NCI-H524 treated with DMSO at 0.1 percent for 48 hours (cell line): ENCODE results near the gene ZBTB34.
"Not testable (repeated sequence)": the region's sequence is repeated elsewhere in the genome, so short reads cannot be mapped to it uniquely, and the experiment has no call there.

ENCODE experiments used
- DNase-seq: peaks from one replicate; lab custom pipeline; 2025; lab: John Stamatoyannopoulos, UW

The ZBTB34 gene, protein sequence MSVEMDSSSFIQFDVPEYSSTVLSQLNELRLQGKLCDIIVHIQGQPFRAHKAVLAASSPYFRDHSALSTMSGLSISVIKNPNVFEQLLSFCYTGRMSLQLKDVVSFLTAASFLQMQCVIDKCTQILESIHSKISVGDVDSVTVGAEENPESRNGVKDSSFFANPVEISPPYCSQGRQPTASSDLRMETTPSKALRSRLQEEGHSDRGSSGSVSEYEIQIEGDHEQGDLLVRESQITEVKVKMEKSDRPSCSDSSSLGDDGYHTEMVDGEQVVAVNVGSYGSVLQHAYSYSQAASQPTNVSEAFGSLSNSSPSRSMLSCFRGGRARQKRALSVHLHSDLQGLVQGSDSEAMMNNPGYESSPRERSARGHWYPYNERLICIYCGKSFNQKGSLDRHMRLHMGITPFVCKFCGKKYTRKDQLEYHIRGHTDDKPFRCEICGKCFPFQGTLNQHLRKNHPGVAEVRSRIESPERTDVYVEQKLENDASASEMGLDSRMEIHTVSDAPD

DNA sequence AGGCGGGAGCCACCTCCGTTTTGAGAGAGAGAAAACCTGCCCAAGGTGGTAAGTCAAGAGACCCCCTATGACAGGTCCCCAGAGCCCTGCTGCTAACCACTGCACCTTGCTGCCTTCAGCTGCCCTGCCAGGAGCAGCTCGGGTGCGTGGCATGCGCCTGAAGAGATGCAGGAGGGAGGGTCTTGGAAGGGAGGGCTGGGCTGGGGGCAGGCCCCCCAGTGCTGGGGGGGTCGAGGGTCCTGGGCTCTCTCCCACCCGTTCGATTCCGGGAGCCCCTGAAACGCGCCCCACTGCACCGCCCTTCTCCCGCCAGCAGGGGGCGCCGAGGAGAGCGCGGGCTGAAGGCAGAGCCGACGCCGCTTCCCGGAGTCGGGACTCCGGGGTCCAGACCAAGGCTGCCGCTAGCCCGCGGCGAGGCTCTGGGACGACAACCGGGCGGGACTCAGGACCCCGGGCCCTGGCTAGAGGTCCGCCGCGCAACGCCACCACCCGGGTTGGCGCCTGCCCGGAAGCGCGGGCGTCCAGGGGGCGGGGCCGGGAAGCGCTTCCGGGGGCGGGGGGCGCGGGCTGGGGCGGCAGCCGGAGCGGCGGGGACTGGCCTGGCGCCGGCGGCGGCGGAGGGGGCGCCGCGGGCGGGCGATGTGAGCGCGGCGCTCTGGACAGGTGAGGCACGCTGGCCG, at the start of gene ZBTB34:
ZBTB34 (plus strand) TSS at position 563 of the 680 bp plus-strand sequence. CDS start 18,761 bp downstream, outside the sequence.
- DNase-seq, result no peak

DNA sequence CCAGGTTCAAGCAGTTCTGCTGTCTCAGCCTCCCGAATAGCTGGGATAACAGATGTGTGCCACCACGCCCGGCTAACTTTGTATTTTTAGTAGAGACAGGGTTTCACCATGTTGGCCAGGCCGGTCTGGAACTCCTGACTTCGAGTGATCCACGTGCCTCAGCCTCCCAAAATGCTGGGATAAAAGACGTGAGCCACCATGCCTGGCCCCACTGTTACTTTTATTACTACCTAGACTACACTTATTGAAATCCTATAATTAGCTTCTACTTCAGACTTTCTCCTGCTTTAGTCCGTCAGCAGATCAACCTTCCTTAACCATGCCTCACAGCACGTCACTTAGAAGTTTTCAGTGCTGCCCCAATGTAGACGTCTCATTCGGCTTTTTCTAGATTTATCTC, 47.4 kb upstream of the ZBTB34 start:
- no peak for DNase-seq

DNA sequence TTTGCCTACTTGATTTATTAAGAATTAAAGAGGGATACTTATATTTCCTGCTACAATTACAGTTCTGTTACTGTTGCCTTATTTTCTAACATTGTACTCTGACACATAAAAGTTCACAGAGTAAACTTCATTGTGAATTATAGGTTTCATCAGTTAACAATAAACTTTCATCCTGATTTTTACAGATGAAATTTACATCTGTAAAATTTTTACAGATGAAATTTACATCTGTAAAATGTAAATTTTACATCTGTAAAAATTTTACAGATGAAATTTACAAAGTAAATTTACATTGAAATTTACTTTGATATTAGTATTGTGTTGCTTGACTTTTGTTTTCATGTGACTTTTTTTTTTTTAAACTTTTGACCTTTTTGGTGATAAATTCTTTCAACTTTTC, 46.3 kb upstream of the ZBTB34 start:
- DNase-seq, result no peak

DNA sequence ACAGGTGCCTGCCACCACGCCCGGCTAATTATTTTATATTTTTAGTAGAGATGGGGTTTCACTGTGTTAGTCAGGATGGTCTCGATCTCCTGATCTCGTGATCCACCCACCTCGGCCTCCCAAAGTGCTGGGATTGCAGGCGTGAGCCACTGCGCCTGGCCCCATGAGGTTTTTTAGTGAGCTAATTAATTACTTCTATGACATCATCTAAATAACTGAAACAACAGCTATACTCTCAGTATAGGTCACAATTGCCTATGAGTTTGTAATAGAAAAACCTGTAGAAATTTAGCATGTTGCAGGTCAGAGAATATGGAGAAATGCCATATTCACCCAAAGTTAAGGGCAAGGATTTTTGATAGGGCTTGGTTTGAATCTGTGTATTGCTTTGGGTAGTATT, 42.8 kb upstream of the ZBTB34 start:
- DNase-seq, result not testable (repeated sequence)

DNA sequence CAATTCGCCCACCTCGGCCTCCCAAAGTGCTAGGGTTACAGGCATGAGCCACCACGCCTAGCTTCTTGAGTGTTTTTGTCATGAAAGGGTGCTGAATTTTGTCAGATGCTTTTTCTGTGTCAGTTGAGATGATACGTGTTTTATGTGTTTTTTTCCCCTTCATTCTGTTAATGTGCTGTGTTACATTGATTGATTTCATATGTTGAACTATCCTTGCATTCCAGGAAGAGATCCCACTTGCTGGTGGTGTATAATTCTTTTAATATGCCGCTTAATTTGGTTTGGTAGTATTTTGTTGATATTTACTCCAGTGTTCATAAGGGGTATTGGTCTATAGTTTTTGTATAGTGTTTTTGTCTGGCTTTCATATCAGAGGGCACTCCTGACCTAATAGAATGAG, 42.0 kb upstream of the ZBTB34 start:
- no peak for DNase-seq

DNA sequence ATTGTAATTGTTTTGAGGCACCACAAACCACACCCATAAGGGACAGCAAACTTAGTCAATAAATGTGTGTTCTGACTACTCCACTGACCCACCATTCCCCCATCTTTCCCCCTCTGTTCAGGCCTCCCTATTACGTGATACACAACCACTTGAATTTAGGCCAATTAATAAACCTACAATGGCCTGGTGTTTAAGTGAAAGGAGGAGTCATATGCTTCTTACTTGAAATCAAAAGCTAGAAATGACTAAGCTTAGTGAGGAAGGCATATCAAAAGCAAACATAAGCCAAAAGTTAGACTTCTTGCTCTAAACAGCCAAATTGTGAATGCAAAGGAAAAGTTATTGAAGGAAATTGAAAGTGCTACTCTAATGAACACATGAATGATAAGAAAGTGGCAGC, 41.0 kb upstream of the ZBTB34 start:
- no peak for DNase-seq

DNA sequence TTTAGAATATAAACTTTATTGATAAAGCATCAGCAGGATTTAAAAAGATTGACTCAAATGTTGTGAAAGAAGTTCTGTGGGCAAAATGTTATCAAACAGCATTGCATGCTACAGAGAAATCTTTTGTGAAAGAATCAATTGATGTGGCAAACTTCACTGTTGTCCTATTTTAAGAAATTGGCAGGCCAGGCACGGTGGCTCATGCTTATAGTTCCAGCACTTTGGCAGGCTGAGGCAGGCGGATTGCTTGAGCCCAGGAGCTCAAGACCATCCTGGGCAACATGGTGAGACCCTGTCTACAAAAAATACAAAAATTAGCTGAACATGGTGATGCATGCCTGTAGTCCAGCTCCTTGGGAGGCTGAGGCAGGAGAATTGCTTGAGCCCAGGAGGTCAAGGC, 38.2 kb upstream of the ZBTB34 start:
- DNase-seq, result no peak

DNA sequence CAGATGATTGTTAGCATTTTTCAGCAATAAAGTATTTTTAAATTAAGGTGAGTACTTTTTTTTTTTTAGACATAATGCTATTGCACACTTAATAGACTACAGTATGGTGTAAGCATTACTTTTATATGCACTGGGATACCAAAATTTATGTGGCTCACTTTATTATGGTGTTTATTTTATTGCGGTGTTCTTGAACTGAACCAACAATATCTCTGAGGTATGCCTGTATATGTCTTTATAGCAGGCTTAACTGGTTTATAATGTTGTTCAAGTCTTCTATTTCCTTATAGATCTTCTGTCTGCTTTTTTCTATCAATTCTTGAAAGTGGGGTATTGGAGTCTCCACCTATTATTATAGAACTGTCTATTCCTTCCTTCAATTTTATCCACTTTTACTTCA, 37.6 kb upstream of the ZBTB34 start:
- no peak for DNase-seq

DNA sequence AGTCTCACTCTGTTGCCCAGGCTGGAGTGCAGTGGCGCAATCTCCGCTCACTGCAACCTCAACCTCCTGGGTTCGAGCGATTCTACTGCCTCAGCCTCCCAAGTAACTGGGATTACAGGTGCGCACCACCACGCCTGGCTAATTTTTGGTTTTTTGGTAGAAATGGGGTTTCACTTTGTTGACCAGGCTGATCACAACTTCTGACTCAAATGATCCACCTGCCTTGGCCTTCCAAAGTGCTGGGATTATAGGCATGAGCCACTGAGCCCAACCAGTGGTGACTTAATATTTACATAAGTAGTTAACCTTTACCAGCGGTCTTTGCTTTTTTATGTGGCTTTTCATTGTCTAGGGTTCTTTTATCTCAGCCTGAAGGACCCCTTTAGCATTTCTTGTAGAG, 36.4 kb upstream of the ZBTB34 start:
- not testable (repeated sequence) for DNase-seq

DNA sequence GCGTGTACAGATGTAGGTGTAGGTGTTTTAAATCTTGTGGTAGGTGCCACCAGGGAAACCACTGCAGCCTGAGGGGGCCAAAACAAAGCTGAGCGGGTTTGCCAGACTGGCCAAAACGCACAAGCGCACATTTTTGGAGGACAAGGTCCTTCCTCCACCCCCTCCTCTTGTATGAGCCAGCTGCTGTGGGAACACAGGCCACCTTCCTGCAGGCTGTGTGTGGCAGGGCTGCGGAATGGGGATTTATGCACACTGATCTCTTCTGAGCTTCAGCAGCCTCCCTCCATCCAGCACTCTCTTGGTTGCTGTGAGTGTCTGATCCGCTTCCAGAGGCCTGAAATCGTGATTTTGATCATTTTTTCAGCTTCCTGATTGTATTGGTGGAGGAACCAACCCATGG, 33.2 kb upstream of the ZBTB34 start:
- DNase-seq, result no peak

DNA sequence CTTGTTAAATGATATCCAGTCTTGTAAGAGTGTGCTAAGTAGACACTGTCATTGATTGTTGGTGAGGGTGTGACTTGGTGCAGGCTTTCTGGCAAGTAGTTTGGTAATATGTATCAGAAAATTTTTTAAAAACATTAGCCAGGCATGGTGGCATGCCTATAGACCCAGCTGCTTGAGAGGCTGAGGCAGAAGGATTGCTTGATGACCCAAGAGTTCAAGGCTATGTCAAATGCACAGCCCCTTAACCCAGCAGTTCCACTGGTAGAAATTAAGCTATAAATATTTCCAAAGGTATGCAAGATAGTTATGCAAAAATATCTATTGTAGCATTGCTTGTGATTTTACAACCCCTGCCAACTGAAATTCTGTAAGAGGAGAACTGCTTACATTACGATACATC, 31.4 kb upstream of the ZBTB34 start:
- DNase-seq, result no peak

DNA sequence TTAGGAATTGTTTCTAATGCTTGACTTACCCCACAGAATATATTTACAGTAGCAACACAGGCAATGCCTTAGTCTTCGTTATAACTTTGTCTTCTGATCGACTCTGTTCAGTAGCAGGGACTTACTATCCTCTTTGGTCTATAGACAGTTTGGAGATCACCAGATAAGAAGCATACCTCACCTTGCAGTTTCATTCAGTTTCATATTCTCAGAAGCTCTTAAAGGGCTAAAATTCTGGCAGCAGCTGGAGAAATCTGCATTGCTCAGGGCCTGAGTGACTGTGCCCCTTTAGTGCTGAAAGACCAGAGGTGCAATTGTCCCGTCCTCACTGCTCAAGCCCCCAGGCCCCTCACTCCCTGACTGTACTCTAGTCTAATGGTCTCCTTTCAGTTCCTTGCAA, 29.6 kb upstream of the ZBTB34 start:
- DNase-seq, result no peak

DNA sequence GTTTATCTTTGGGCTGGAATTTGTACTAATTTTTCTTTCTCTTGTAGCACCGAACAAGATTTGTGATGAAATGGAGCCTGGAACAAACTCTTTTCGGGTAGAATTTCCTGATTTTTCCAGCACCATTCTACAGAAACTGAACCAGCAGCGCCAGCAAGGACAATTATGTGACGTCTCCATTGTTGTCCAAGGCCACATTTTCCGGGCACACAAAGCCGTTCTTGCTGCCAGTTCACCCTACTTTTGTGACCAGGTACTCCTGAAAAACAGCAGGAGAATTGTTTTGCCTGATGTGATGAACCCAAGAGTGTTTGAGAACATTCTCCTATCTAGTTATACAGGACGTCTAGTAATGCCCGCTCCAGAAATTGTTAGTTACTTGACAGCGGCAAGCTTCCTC, 28.0 kb upstream of the ZBTB34 start:
- no peak for DNase-seq

DNA sequence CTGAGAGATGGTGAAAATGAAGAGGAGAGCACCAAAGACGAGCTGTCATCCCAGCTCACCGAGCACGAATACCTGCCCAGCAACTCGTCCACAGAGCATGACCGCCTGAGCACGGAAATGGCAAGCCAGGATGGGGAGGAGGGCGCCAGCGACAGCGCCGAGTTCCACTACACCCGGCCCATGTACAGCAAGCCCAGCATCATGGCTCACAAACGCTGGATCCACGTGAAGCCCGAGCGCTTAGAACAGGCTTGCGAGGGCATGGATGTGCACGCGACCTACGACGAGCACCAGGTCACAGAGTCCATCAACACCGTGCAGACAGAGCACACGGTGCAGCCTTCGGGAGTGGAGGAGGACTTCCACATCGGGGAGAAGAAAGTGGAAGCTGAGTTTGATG, 27.4 kb upstream of the ZBTB34 start:
- DNase-seq, result no peak

DNA sequence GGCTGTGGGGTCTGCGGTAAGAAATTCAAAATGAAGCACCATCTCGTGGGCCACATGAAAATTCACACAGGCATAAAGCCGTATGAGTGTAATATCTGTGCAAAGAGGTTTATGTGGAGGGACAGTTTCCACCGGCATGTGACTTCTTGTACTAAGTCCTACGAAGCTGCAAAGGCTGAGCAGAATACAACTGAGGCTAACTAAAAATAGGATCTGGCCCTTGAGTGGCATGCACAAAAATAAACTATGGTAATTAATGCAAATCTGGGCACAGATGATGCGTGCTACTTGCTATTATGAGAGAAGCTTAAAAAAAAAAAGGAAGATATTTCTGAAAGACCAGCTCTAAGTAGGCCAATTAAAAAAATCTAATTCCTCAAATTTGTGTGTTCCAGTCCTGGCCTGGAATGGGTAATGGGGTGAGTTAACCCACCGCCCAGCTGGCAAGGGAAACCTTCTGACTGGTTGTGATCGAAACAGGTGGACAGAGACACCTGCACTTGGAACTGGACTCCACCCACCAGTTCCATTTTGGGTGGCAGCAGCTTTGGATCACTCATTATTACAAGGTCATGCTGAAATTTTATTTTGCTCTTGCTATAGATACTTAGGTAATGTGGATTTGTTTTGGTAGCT, 26.6 kb upstream of the ZBTB34 start:
- DNase-seq, result no peak

DNA sequence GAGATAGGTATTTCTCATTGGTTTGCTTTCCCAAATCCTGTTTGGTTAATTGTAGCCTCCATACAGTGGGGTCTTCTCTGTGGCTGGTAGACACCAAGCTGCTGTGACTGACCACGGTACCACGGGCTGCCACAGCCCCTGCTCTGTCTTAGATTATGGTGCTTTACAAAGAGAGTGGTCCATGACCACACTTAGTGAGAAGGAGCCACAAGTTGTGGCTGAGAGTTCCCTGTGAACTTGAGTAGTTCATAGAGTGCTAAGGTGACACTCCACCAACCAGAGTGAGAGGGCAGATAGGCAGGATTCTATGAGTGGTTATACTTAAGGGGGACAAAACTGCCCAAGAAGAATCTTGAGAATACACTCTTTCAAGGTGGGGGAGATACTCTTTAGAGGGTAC, 25.8 kb upstream of the ZBTB34 start:
- no peak for DNase-seq

DNA sequence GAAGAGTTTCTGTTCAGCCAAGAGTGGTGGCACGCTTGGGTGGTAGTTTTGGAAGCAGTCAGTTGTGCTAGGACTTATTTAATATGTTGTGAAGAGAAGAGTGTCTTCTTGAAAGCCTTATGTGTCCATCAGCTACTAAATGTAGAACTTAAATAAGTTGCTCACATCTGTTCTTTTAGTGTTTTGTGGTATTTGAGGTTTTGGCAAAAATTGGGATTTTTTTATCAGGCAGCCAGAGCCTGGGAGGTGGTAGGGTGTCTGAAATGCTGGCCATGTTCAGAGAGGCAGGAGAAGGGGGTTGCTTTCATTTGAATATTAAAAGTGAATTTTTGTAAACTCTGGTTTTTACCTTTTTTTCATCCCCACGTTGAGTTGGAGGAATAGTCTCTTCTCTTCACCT, 24.2 kb upstream of the ZBTB34 start:
- no peak for DNase-seq

DNA sequence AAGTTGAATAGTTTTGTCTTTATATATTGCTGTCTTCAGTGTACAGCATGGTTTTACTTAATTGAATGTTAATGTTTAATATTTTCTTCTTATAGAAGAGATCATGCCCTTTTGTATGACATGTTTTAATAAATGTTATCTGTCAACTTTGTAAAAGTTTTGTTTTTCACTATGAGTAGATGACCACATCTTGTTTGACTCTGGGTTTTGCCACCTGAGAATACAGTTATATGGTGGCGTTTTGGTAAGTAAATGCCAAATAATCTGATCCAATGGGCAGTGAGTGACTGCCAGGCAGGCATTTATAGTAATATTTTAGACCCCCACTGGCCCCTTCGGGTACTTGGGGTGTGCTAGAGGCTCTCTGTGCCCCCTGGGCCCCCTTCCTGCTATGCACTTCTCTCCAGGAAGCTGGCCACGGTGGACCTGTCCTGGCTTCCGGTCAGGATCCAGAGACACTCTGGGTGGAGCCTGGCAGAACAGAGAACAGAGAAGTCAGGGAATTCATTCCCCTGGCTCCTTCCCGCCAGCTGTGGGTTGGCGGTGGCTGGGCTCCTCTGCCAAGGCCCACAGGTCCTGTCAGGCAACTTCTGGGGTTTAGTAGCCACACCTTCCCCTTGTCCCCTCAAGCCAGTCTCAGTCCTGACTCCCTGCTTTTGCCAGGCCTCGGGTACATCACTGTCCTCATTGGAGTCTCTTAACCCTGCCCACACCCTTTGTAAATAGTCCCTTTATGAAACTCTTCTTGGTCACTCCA, 22.2 kb upstream of the ZBTB34 start:
- no peak for DNase-seq

DNA sequence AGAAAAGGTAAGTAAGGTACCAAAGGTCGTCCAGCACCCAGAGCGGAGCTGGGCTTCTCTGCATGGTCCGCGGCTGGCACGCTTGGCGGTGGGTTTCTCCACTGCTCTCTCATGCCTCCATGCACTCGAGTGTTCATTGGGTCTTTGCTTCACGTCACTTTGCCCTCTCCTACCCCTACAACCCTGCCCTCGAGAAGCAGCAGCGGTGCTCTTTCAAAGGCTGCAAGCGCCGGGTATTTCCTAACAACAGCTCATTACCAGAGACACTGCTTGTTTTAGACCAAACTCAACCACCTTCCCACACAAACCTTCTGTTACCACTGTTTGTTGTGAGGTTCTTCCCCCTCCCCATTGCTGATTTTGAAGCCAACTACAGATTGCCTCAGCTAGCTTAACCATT, 21.5 kb upstream of the ZBTB34 start:
- DNase-seq, result no peak

DNA sequence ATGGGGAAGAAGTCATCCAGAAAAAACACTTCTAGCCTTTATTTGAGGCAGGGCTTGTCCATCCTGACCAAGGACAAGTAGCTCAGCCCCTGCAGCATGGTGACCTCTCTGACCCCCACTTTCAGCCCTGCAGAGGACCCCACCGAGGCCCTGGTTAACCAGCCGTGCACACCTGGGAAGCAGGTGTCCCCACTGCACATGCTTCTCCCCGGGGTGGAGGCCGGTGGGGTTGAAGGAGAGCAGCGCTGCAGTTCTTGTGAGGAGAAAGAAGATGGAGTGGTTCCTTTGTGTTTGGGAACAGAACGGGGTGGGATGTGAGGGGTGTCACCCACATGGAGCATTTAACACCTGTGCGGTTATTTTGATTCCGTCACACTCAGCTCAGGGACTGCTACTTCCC, 21.1 kb upstream of the ZBTB34 start:
- no peak for DNase-seq

DNA sequence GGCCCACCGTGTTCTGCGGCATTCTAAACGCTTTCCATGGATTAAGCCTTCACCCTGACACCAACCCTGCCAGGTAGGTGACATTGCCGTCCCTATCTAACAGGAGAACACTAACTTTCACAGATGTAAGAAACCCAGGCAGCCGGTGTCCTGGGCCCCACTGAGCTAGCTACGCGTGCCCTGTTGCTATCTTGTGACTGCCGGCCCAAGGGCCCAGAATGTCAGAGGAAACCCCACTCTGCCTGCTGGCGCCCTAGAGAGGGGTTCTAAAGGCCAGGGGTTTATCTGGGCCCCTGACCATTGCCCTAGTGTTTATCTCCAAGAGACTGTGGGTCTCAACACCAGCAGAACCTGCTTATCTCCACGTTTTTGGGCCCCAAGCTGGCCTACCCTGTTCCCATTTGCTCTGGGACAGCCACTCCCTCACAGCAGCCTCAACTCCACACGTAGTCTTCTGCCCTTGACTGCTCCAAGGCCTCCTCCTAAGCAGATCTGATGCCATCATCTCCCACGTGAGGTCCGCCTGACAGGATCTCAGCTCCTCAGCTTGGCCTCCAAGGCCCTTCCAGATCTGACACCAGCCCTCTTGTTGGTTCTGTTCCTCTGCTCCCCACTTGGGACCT, 18.1 kb upstream of the ZBTB34 start:
- DNase-seq, result no peak
